IPS-18c (cell line): Measurements from ENCODE around the gene ACBD7.

ENCODE experiments used
- H3K4me3 ChIP-seq: 2 replicates; pipeline ENCODE4 v1.7.0; 2013; ENCODE audit warnings: low read depth, mild to moderate bottlenecking, low read length, moderate library complexity; ENCODE audit not compliant: insufficient read depth
- H3K9me3 ChIP-seq: one replicate; pipeline ENCODE4 v1.6.1; 2013; ENCODE audit warnings: mild to moderate bottlenecking, low read length, moderate library complexity; ENCODE audit not compliant: control insufficient read depth, insufficient read depth

ACBD7 gene

GRCh38 chr10:15046626-15047025 lies 42.0 kb downstream of the ACBD7 start:
- no peak overlapping the region for H3K4me3 ChIP-seq
- no peaks in the 10 kb centered on the region for H3K9me3 ChIP-seq

GRCh38 chr10:15045380-15045779 lies 43.2 kb downstream of the ACBD7 start:
- Histone ChIP-seq H3K4me3 (no peak overlapping the region), H3K9me3 (no peaks in the 10 kb centered on the region)

GRCh38 chr10:15043674-15044073 lies 44.9 kb downstream of the ACBD7 start, which contains the start of gene OLAH:
OLAH (plus strand) TSS chr10:15043943; CDS start chr10:15047289, 3,346 bp downstream.
- H3K4me3 ChIP-seq = no peak within 1 kb of the TSS
- H3K9me3 ChIP-seq = no peaks in the 10 kb centered on the region

- no peaks in the 10 kb centered on the region for H3K9me3 ChIP-seq
- no peak overlapping the region for H3K4me3 ChIP-seq
Observed at GRCh38 chr10:15038416-15038815, 50.2 kb downstream of the ACBD7 start.

- H3K4me3 ChIP-seq = no peak overlapping the region
Observed at GRCh38 chr10:15037691-15038090, 50.9 kb downstream of the ACBD7 start.

GRCh38 chr10:15035385-15036301 lies 52.9 kb downstream of the ACBD7 start:
- Histone ChIP-seq H3K9me3 (no peaks in the 10 kb centered on the region), H3K4me3 (no peak overlapping the region)

More at GRCh38 chr10:15037691-15038090, 50.9 kb downstream of the ACBD7 start:
- no peaks in the 10 kb centered on the region for H3K9me3 ChIP-seq

- no peaks in the 10 kb centered on the region for H3K9me3 ChIP-seq
- H3K4me3 ChIP-seq = no peak overlapping the region
Observed at GRCh38 chr10:15027741-15028140, 60.8 kb downstream of the ACBD7 start.
